AML-193 (cell line): Measurements from ENCODE around the gene FSTL5.
"Not testable (repeated sequence)": the region's sequence is repeated elsewhere in the genome, so short reads cannot be mapped to it uniquely, and the experiment has no call there.

Source experiments
- DNase-seq, 2 experiments: peaks; one replicate each; lab custom pipeline; 2025; lab: John Stamatoyannopoulos, UW

The FSTL5 gene

GRCh38 chr4:162103908-162104307, 59.9 kb downstream of the FSTL5 start:
- DNase-seq, result not testable (repeated sequence)

- DNase-seq, result no peak
Measured at GRCh38 chr4:162102713-162103112, 61.1 kb downstream of the FSTL5 start.

GRCh38 chr4:162101337-162101736, 62.5 kb downstream of the FSTL5 start:
- no peak for DNase-seq

GRCh38 chr4:162075726-162076125, 88.1 kb downstream of the FSTL5 start:
- no peak for DNase-seq

GRCh38 chr4:162061214-162061613, 102.6 kb downstream of the FSTL5 start:
- DNase-seq, result no peak

GRCh38 chr4:162059656-162060055, 104.1 kb downstream of the FSTL5 start:
- DNase-seq, result no peak

- DNase-seq, result no peak
Measured at GRCh38 chr4:162056990-162057389, 106.8 kb downstream of the FSTL5 start.

GRCh38 chr4:162046135-162046534, 117.7 kb downstream of the FSTL5 start:
- DNase-seq, result no peak

GRCh38 chr4:162038112-162038511, 125.7 kb downstream of the FSTL5 start:
- no peak for DNase-seq

GRCh38 chr4:162017863-162018262, 145.9 kb downstream of the FSTL5 start:
- no peak for DNase-seq

- DNase-seq, result no peak
Measured at GRCh38 chr4:162016991-162017390, 146.8 kb downstream of the FSTL5 start.

- no peak for DNase-seq
Measured at GRCh38 chr4:162016219-162016618, 147.6 kb downstream of the FSTL5 start.

GRCh38 chr4:162015090-162015489, 148.7 kb downstream of the FSTL5 start:
- DNase-seq, result peak; percentile 24 to 39

- DNase-seq, result no peak
Measured at GRCh38 chr4:162011089-162011488, 152.7 kb downstream of the FSTL5 start.

- peak in 1 of 2 experiments; percentile 3 for DNase-seq
Measured at GRCh38 chr4:162010362-162010761, 153.4 kb downstream of the FSTL5 start.

GRCh38 chr4:161992317-161992716, 171.5 kb downstream of the FSTL5 start:
- DNase-seq, result no peak

- DNase-seq, result no peak
Measured at GRCh38 chr4:161991811-161992210, 172.0 kb downstream of the FSTL5 start.

- no peak for DNase-seq
Measured at GRCh38 chr4:161990721-161991120, 173.1 kb downstream of the FSTL5 start.

GRCh38 chr4:161988946-161989345, 174.9 kb downstream of the FSTL5 start:
- no peak for DNase-seq

- DNase-seq, result no peak
Measured at GRCh38 chr4:161987611-161988010, 176.2 kb downstream of the FSTL5 start.

- DNase-seq, result no peak
Measured at GRCh38 chr4:161952382-161952781, 211.4 kb downstream of the FSTL5 start.

GRCh38 chr4:161949946-161950725, 213.7 kb downstream of the FSTL5 start:
- DNase-seq, result no peak

- DNase-seq, result no peak
Measured at GRCh38 chr4:161948026-161948770, 215.6 kb downstream of the FSTL5 start.
